Sigmoid colon (tissue), 4 donors: Measurements from ENCODE around the gene SMIM22.

ENCODE experiments used
- EP300 ChIP-seq, 4 donors: sonication (generic); formaldehyde crosslinking; IDR thresholded peaks; one replicate each; pipeline ENCODE4 v1.6.1; 2017; ENCODE audit warnings: antibody characterized with exemption in 4 of 4
- POLR2A ChIP-seq, 2 donors: fragments of 450-650 bp; IDR thresholded peaks; one replicate each; pipeline ENCODE4 v1.6.1; 2016; ENCODE audit warnings: antibody characterized with exemption in 2 of 2, mild to moderate bottlenecking in 2 of 2, moderate library complexity in 2 of 2
- POLR2AphosphoS5 ChIP-seq, 4 donors: sonication (generic); formaldehyde crosslinking; IDR thresholded peaks; one replicate each; pipeline ENCODE4 v1.6.1; 2017; ENCODE audit warnings: antibody characterized with exemption in 4 of 4
- TF ChIP-seq, protein P1 (sequence below), 4 experiments: fragments of 450-650 bp in 3 of 4; fragments of 200-600 bp in 1 of 4; IDR thresholded peaks; one replicate each; pipeline ENCODE4 v1.5.1; 2016 to 2019; ENCODE audit warnings: antibody characterized with exemption in 4 of 4, mild to moderate bottlenecking in 3 of 4, moderate library complexity in 2 of 4

DNA sequence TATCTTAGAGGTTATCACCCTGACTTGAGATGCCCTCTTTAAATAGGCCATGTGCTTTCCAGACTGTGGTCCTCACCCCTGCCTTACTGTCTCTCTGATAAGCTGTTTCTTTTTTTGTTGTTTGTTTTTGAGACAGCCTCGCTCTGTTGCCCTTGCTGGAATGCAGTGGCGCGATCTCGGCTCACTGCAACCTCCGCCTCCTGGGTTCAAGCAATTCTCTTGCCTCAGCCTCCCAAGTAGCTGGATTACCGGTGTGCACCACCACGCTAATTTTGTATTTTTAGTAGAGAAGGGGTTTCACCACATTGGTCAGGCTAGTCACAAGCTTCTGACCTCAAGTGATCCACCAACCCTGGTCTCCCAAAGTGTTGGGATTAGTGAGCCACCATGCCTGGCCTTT, 6.3 kb upstream of the SMIM22 start:
- TF ChIP-seq POLR2A (IDR thresholded peaks at IDR 0.05) (no peak), EP300 (IDR thresholded peaks at IDR 0.05) (no peak), POLR2AphosphoS5 (IDR thresholded peaks at IDR 0.05) (no peak)
- TF ChIP-seq, protein P1, sequence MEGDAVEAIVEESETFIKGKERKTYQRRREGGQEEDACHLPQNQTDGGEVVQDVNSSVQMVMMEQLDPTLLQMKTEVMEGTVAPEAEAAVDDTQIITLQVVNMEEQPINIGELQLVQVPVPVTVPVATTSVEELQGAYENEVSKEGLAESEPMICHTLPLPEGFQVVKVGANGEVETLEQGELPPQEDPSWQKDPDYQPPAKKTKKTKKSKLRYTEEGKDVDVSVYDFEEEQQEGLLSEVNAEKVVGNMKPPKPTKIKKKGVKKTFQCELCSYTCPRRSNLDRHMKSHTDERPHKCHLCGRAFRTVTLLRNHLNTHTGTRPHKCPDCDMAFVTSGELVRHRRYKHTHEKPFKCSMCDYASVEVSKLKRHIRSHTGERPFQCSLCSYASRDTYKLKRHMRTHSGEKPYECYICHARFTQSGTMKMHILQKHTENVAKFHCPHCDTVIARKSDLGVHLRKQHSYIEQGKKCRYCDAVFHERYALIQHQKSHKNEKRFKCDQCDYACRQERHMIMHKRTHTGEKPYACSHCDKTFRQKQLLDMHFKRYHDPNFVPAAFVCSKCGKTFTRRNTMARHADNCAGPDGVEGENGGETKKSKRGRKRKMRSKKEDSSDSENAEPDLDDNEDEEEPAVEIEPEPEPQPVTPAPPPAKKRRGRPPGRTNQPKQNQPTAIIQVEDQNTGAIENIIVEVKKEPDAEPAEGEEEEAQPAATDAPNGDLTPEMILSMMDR (IDR thresholded peaks at IDR 0.05), result no peak
